ENCODE results near the gene IRF2.

IRF2 gene

DNA sequence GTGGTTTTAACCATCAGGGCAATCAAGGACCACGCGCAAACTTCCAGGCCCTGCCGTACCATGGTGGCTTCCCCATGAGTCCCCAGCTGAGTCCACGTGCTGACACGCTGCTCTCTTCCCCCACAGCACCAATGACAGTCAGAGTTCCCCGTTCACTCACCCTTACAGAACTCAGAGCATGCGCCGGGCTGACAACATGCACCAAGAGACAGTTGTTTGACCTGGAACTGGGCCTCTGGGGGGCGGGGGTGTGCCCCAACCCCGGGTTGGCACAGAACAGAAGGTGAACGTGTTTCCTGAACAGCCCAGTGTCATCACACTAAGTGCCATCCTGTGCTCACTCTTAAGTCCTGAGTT is 29.4 kb downstream of the IRF2 start:
- no peak overlapping the region for H2AFZ ChIP-seq (ENCODE audit: low read depth, low read length)
- ATAC-seq (ENCODE audit: insufficient read depth, low read depth): no peak
- H3K4me3 ChIP-seq (ENCODE audit: low read depth in 1 of 2, low read length in 2 of 2): no peak overlapping the region
- no peak for DNase-seq
- no peaks in the 10 kb centered on the region for H3K4me1 ChIP-seq (ENCODE audit: insufficient read depth, low read length)
- no peak overlapping the region for H3K9ac ChIP-seq (ENCODE audit: low read depth, low read length)
- peaks cover 63% of the 10 kb centered on the region for H4K20me1 ChIP-seq (ENCODE audit: insufficient read depth, low read length)
- peaks cover 84% of the 10 kb centered on the region for H3K79me2 ChIP-seq (ENCODE audit: insufficient read depth, low read length)
- no peak overlapping the region for H3K4me2 ChIP-seq (ENCODE audit: insufficient read depth, low read length)
- no peaks in the 10 kb centered on the region for H3K27me3 ChIP-seq (ENCODE audit: insufficient read depth, low read length, poor library complexity)
- H3K36me3 ChIP-seq (ENCODE audit: insufficient read depth, low read length): no peaks in the 10 kb centered on the region
- TF ChIP-seq, protein P1, sequence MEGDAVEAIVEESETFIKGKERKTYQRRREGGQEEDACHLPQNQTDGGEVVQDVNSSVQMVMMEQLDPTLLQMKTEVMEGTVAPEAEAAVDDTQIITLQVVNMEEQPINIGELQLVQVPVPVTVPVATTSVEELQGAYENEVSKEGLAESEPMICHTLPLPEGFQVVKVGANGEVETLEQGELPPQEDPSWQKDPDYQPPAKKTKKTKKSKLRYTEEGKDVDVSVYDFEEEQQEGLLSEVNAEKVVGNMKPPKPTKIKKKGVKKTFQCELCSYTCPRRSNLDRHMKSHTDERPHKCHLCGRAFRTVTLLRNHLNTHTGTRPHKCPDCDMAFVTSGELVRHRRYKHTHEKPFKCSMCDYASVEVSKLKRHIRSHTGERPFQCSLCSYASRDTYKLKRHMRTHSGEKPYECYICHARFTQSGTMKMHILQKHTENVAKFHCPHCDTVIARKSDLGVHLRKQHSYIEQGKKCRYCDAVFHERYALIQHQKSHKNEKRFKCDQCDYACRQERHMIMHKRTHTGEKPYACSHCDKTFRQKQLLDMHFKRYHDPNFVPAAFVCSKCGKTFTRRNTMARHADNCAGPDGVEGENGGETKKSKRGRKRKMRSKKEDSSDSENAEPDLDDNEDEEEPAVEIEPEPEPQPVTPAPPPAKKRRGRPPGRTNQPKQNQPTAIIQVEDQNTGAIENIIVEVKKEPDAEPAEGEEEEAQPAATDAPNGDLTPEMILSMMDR (IDR thresholded peaks at IDR 0.05; ENCODE audit: borderline replicate concordance, extremely low read depth, low read length, poor library complexity, severe bottlenecking): no peak
- no peak for TF ChIP-seq EZH2 (IDR thresholded peaks at IDR 0.05; ENCODE audit: borderline replicate concordance, low read depth, low read length, severe bottlenecking)
- no peaks in the 10 kb centered on the region for H3K9me3 ChIP-seq (ENCODE audit: insufficient read depth, low read length, severe bottlenecking)
- H3K27ac ChIP-seq (ENCODE audit: low read length): no peak overlapping the region

DNA sequence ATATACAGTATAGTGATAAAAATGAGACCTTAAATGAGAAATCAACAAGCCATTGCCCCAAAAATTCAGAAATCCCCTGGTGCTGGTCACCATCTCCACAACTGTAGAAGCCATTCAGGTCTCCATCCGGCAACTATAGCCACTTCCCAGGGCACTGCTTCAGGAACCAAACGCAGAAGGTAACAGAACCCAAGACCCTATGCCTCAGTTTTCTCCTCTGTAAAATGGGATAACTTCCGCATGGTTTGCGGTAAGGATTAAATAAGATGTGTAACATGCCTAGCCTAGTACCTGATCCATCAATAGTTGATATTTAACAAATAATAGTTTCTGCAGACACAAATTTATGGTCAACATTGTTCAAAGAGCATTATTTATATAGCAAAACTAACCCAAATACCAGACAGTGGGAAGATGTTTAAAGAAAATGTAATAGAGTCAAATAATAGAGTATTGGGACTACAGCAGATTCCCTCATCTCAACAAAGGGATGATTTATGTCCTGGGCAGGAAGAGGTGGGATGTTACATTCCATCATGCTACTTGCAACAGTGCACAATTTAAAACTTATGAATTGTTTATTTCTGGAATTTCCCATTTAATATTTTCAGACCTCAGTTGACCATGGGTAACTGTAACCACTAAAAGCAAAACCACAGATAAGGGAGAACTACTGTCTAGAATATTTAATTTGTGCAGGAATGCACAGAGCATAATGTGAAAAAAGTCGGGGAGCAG is 30.0 kb downstream of the IRF2 start:
- Histone ChIP-seq H3K27me3 (ENCODE audit: insufficient read depth, low read length, poor library complexity) (no peaks in the 10 kb centered on the region), H3K4me2 (ENCODE audit: insufficient read depth, low read length) (no peak overlapping the region), H3K9me3 (ENCODE audit: insufficient read depth, low read length, severe bottlenecking) (no peaks in the 10 kb centered on the region), H3K4me3 (ENCODE audit: low read depth in 1 of 2, low read length in 2 of 2) (no peak overlapping the region), H3K36me3 (ENCODE audit: insufficient read depth, low read length) (no peaks in the 10 kb centered on the region), H3K4me1 (ENCODE audit: insufficient read depth, low read length) (no peaks in the 10 kb centered on the region), H2AFZ (ENCODE audit: low read depth, low read length) (no peak overlapping the region), H3K79me2 (ENCODE audit: insufficient read depth, low read length) (peaks cover 81% of the 10 kb centered on the region), H3K9ac (ENCODE audit: low read depth, low read length) (no peak overlapping the region), H3K27ac (ENCODE audit: low read length) (no peak overlapping the region), H4K20me1 (ENCODE audit: insufficient read depth, low read length) (peaks cover 59% of the 10 kb centered on the region)
- TF ChIP-seq, protein P1 (IDR thresholded peaks at IDR 0.05; ENCODE audit: borderline replicate concordance, extremely low read depth, low read length, poor library complexity, severe bottlenecking): no peak
- no peak for TF ChIP-seq EZH2 (IDR thresholded peaks at IDR 0.05; ENCODE audit: borderline replicate concordance, low read depth, low read length, severe bottlenecking)
- DNase-seq: no peak
- ATAC-seq (ENCODE audit: insufficient read depth, low read depth): no peak

- TF ChIP-seq, protein P1 (IDR thresholded peaks at IDR 0.05; ENCODE audit: borderline replicate concordance, extremely low read depth, low read length, poor library complexity, severe bottlenecking): no peak
- no peak for TF ChIP-seq EZH2 (IDR thresholded peaks at IDR 0.05; ENCODE audit: borderline replicate concordance, low read depth, low read length, severe bottlenecking)
- H3K27ac ChIP-seq (ENCODE audit: low read length): no peak overlapping the region
These were observed 31.0 kb downstream of the IRF2 start for GRCh38 chr4:184443318-184443717.

More at GRCh38 chr4:184443318-184443717, 31.0 kb downstream of the IRF2 start:
- Histone ChIP-seq H3K27me3 (ENCODE audit: insufficient read depth, low read length, poor library complexity) (no peaks in the 10 kb centered on the region), H3K9ac (ENCODE audit: low read depth, low read length) (no peak overlapping the region), H3K9me3 (ENCODE audit: insufficient read depth, low read length, severe bottlenecking) (no peaks in the 10 kb centered on the region), H2AFZ (ENCODE audit: low read depth, low read length) (no peak overlapping the region), H3K4me3 (ENCODE audit: low read depth in 1 of 2, low read length in 2 of 2) (no peak overlapping the region), H3K79me2 (ENCODE audit: insufficient read depth, low read length) (peaks cover 79% of the 10 kb centered on the region), H3K4me1 (ENCODE audit: insufficient read depth, low read length) (no peaks in the 10 kb centered on the region), H3K36me3 (ENCODE audit: insufficient read depth, low read length) (no peaks in the 10 kb centered on the region), H3K4me2 (ENCODE audit: insufficient read depth, low read length) (no peak overlapping the region), H4K20me1 (ENCODE audit: insufficient read depth, low read length) (peaks cover 52% of the 10 kb centered on the region)
- DNase-seq (no peak), ATAC-seq (ENCODE audit: insufficient read depth, low read depth) (no peak)

All from DND-41 (cell line).